Duodenal mucosa (tissue), 2 donors: Measurements from ENCODE around the gene RABGAP1L.

Source experiments
- H3K27ac ChIP-seq: one replicate; pipeline ENCODE4 v1.7.0; 2013; ENCODE audit warnings: low read depth, low read length
- H3K27me3 ChIP-seq, 2 donors: one replicate each; pipeline ENCODE4 v1.7.0; 2013; ENCODE audit warnings: low read length in 2 of 2, control low read depth in 1 of 2; ENCODE audit not compliant: insufficient read depth in 2 of 2, control insufficient read depth in 1 of 2
- H3K36me3 ChIP-seq, 2 donors: one replicate each; pipeline ENCODE4 v1.7.0; 2013; ENCODE audit warnings: low read length in 2 of 2, control low read depth in 1 of 2; ENCODE audit not compliant: insufficient read depth in 2 of 2, control insufficient read depth in 1 of 2
- H3K4me1 ChIP-seq, 2 donors: one replicate each; pipeline ENCODE4 v1.7.0; 2013; ENCODE audit warnings: low read length in 2 of 2, control low read depth in 1 of 2; ENCODE audit not compliant: insufficient read depth in 2 of 2, control insufficient read depth in 1 of 2
- H3K4me3 ChIP-seq, 2 donors: one replicate each; pipeline ENCODE4 v1.7.0; 2013; ENCODE audit warnings: low read length in 2 of 2, low read depth in 1 of 2
- H3K9ac ChIP-seq, 2 donors: one replicate each; pipeline ENCODE4 v1.7.0; 2013; ENCODE audit warnings: low read length in 2 of 2, low read depth in 1 of 2
- H3K9me3 ChIP-seq, 2 donors: one replicate each; pipeline ENCODE4 v1.7.0; 2013; ENCODE audit warnings: low read length in 2 of 2, control low read depth in 1 of 2; ENCODE audit not compliant: control insufficient read depth in 1 of 2

The RABGAP1L gene

GRCh38 chr1:174448531-174448883 lies 289.2 kb downstream of the RABGAP1L start:
- Histone ChIP-seq H3K4me3 (no peak overlapping the region), H3K9me3 (no peaks in the 10 kb centered on the region), H3K36me3 (no peaks in the 10 kb centered on the region), H3K27ac (no peak overlapping the region), H3K4me1 (no peaks in the 10 kb centered on the region), H3K9ac (no peak overlapping the region), H3K27me3 (no peaks in the 10 kb centered on the region)

GRCh38 chr1:174448974-174449373 lies 289.7 kb downstream of the RABGAP1L start:
- no peak overlapping the region for H3K4me3 ChIP-seq
- H3K9ac ChIP-seq, result no peak overlapping the region
- H3K4me1 ChIP-seq, result no peaks in the 10 kb centered on the region
- H3K27ac ChIP-seq, result no peak overlapping the region
- no peaks in the 10 kb centered on the region for H3K9me3 ChIP-seq
- H3K27me3 ChIP-seq, result no peaks in the 10 kb centered on the region
- H3K36me3 ChIP-seq, result no peaks in the 10 kb centered on the region

GRCh38 chr1:174451408-174451807 lies 292.1 kb downstream of the RABGAP1L start:
- Histone ChIP-seq H3K9me3 (no peaks in the 10 kb centered on the region), H3K27me3 (no peaks in the 10 kb centered on the region), H3K9ac (no peak overlapping the region), H3K36me3 (no peaks in the 10 kb centered on the region), H3K27ac (no peak overlapping the region), H3K4me1 (no peaks in the 10 kb centered on the region), H3K4me3 (no peak overlapping the region)

DNA sequence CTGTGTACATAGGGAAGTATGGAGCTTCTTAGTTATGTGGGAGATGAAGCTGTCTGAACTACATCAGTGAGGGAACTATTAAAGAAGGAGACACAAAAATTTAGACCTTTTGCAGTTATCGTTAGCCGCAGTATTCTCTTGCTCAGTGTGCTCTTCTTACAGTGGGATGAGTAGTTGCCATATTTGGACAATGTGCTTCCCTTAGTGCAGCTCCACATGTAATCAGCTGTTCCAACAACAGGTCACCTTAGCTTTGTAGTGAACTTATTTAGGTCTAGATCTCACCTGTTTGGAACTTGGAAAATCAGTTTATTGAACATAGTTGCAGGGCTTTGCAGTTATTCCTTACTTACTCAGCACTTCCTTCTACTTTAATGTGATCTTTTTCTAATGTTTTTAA lies 306.5 kb downstream of the RABGAP1L start:
- H3K4me3 ChIP-seq, result no peak overlapping the region
- H3K36me3 ChIP-seq, result no peaks in the 10 kb centered on the region
- no peaks in the 10 kb centered on the region for H3K27me3 ChIP-seq
- H3K27ac ChIP-seq, result no peak overlapping the region
- no peak overlapping the region for H3K9ac ChIP-seq
- no peaks in the 10 kb centered on the region for H3K4me1 ChIP-seq
- H3K9me3 ChIP-seq, result no peaks in the 10 kb centered on the region

DNA sequence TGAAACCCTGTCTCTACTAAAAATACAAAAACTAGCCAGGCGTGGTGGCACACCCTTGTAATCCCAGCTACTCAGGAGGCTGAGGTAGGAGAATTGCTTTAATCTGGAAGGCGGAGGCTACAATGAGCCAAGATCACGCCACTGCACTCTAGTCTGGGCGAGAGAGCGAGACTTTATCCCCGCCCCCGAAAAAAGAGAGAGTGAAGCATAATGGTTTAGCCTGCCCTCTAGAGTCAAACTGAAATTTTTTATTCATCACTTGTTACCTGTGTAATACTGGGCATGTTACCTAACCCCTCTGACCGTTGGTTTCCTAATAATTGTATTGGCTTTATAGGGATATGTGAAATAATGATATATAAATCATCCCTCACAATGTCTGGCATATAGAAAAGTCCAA lies 307.3 kb downstream of the RABGAP1L start:
- H3K9me3 ChIP-seq, result no peaks in the 10 kb centered on the region

GRCh38 chr1:174469052-174469451 lies 309.7 kb downstream of the RABGAP1L start:
- Histone ChIP-seq H3K4me3 (no peak overlapping the region), H3K36me3 (peaks cover 0 to 6% of the 10 kb centered on the region in 2 donors), H3K27me3 (no peaks in the 10 kb centered on the region), H3K4me1 (no peaks in the 10 kb centered on the region), H3K9me3 (no peaks in the 10 kb centered on the region), H3K9ac (no peak overlapping the region), H3K27ac (no peak overlapping the region)

More for the DNA sequence above, 307.3 kb downstream of the RABGAP1L start:
- Histone ChIP-seq H3K4me3 (no peak overlapping the region), H3K27ac (no peak overlapping the region), H3K27me3 (no peaks in the 10 kb centered on the region), H3K9ac (no peak overlapping the region), H3K4me1 (no peaks in the 10 kb centered on the region), H3K36me3 (no peaks in the 10 kb centered on the region)

GRCh38 chr1:174469687-174470086 lies 310.4 kb downstream of the RABGAP1L start:
- no peak overlapping the region for H3K27ac ChIP-seq
- no peak overlapping the region for H3K9ac ChIP-seq
- peaks cover 0 to 6% of the 10 kb centered on the region in 2 donors for H3K36me3 ChIP-seq
- no peaks in the 10 kb centered on the region for H3K4me1 ChIP-seq
- no peak overlapping the region for H3K4me3 ChIP-seq
- no peaks in the 10 kb centered on the region for H3K27me3 ChIP-seq
- H3K9me3 ChIP-seq, result no peaks in the 10 kb centered on the region

DNA sequence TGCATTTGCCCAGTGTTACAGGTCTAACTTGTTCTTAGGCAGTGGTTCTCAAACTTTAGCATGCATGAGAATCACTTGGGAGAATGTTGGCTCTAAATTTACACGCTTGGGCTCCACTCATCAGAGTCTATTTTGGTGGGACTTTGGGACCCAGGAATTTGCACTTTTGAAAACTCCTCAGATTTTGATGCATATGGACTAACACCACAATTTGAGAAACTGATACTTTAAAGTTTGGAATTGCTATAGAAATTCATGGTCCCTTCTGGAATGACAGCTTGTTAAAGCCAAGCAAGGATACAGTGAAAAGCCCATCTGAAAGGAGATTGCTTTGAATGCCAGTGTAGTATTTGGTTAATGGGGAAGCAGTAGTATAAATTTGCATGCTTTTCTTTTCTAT lies 320.0 kb downstream of the RABGAP1L start:
- H3K9me3 ChIP-seq, result no peaks in the 10 kb centered on the region
- no peaks in the 10 kb centered on the region for H3K4me1 ChIP-seq
- no peak overlapping the region for H3K4me3 ChIP-seq
- H3K9ac ChIP-seq, result no peak overlapping the region
- no peak overlapping the region for H3K27ac ChIP-seq
- H3K27me3 ChIP-seq, result no peaks in the 10 kb centered on the region
- no peaks in the 10 kb centered on the region for H3K36me3 ChIP-seq

GRCh38 chr1:174480324-174480723 lies 321.0 kb downstream of the RABGAP1L start:
- Histone ChIP-seq H3K36me3 (no peaks in the 10 kb centered on the region), H3K9ac (no peak overlapping the region), H3K27ac (no peak overlapping the region), H3K27me3 (no peaks in the 10 kb centered on the region), H3K4me1 (no peaks in the 10 kb centered on the region), H3K9me3 (no peaks in the 10 kb centered on the region), H3K4me3 (no peak overlapping the region)

- Histone ChIP-seq H3K27ac (no peak overlapping the region), H3K36me3 (no peaks in the 10 kb centered on the region), H3K9me3 (no peaks in the 10 kb centered on the region), H3K4me1 (no peaks in the 10 kb centered on the region), H3K9ac (no peak overlapping the region), H3K4me3 (no peak overlapping the region), H3K27me3 (no peaks in the 10 kb centered on the region)
These were observed 332.3 kb downstream of the RABGAP1L start for GRCh38 chr1:174491606-174492005.

DNA sequence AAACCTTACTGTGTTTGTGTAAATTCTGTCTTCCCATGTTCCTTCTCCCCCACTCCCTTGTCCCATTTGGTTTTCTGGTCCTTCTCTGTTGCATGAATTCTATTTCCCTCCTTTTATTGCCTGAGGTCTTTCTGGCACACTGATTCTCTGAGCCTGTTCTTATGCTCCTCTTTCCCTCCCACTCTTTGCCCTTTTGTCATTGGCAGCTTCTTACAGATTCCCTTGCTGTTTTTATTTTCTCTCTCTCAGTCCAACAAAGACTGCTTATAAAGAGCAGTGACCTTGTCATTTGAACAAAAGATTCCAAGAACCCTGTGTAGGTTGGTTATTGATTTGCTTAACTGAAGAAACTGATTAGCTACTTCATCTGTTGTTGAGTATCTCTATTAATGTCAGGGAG lies 338.2 kb downstream of the RABGAP1L start:
- Histone ChIP-seq H3K27me3 (no peaks in the 10 kb centered on the region), H3K36me3 (no peaks in the 10 kb centered on the region), H3K27ac (no peak overlapping the region), H3K9me3 (no peaks in the 10 kb centered on the region), H3K4me3 (no peak overlapping the region), H3K9ac (no peak overlapping the region), H3K4me1 (no peaks in the 10 kb centered on the region)
